ENCODE results near the gene SIN3B.

DNA sequence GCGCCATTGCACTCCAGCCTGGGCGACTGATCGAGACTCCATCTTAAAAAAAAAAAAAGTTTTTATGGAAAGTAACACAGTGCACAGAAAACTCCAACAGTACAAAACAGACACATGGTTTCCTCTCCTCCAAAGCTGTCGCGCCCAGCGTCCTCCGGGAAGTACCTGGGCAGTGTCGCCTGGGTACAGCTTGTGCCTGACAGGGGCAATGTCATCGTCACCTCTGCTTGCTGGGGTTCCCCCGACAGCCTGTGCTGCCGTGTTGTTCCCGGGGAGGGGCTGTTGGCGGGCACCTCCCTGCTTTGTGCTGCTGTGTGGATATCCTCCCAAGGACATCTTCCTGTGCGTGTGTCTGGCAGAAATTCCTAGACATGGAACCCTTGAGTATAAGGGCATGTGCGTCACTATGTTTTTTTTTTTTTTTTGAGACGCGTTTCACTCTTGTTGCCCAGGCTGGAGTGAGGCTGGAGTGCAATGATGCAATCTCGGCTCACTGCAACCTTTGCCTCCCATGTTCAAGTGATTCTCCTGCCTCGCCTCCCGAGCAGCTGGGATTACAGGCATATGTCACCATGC is 57.2 kb downstream of the SIN3B start:
- TF ChIP-seq EP300 (IDR thresholded peaks at IDR 0.05) (peak; percentile 77), CTCF (IDR thresholded peaks at IDR 0.05) (no peak), POLR2A (IDR thresholded peaks at IDR 0.05; ENCODE audit: low read depth) (no peak)

All from esophagus muscularis mucosa (tissue), 4 donors.